Peyer's patch (tissue), 4 donors: ENCODE data around the gene ZSCAN23.

Experiments used
- POLR2A ChIP-seq, 2 donors: fragments of 450-650 bp; IDR thresholded peaks; one replicate each; pipeline ENCODE4 v1.5.1; 2017; ENCODE audit warnings: antibody characterized with exemption in 2 of 2, mild to moderate bottlenecking in 2 of 2, moderate library complexity in 2 of 2
- TF ChIP-seq, protein P1 (sequence below), 6 experiments: fragments of 450-650 bp in 4 of 6; fragments of 200-600 bp in 2 of 6; sonication (generic) in 1 of 6; IDR thresholded peaks; one replicate each; pipeline ENCODE4 v1.5.1; 2017 to 2019; ENCODE audit warnings: antibody characterized with exemption in 6 of 6, mild to moderate bottlenecking in 3 of 6, moderate library complexity in 1 of 6

DNA sequence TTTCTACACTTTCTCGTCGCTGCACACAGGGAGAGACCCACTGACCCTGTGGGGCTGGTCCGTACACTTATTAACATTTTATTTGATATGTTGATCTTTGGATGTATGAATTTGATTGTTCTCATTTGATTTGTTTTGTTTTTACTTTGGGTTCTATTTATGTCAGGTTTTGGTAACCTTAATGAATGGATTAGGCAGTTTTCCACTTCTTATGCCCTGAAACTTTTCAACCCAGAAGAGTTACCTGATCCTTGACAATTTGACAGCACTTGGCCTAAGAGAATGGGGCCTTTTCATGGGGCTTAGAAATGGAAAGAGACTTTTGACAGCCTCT lies 48.7 kb upstream of the ZSCAN23 start:
- TF ChIP-seq, protein P1, sequence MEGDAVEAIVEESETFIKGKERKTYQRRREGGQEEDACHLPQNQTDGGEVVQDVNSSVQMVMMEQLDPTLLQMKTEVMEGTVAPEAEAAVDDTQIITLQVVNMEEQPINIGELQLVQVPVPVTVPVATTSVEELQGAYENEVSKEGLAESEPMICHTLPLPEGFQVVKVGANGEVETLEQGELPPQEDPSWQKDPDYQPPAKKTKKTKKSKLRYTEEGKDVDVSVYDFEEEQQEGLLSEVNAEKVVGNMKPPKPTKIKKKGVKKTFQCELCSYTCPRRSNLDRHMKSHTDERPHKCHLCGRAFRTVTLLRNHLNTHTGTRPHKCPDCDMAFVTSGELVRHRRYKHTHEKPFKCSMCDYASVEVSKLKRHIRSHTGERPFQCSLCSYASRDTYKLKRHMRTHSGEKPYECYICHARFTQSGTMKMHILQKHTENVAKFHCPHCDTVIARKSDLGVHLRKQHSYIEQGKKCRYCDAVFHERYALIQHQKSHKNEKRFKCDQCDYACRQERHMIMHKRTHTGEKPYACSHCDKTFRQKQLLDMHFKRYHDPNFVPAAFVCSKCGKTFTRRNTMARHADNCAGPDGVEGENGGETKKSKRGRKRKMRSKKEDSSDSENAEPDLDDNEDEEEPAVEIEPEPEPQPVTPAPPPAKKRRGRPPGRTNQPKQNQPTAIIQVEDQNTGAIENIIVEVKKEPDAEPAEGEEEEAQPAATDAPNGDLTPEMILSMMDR (IDR thresholded peaks at IDR 0.05), result no peak
- TF ChIP-seq POLR2A (IDR thresholded peaks at IDR 0.05), result no peak
